SK-N-SH (cell line): ENCODE measurements around the gene LIN37. TPM values are rescaled to one million over a fixed set of nuclear protein-coding genes. Genes with fewer than 3 reads are reported as not detected.
A peak's percentile ranks its signal among the peaks of the same experiment; 100 is the strongest.

Source experiments
- CTCF ChIA-PET: fragments of 300-600, 350-600 bp; formaldehyde crosslinking; extraction: SDS; loops from one replicate; lab custom pipeline; 2021; lab: Yijun Ruan, JAX
- POLR2A ChIA-PET: fragments of 350-600 bp; sonication (Branson Sonifier 250); formaldehyde crosslinking; extraction: SDS; loops from one replicate; lab custom pipeline; 2020; ENCODE audit warnings: antibody characterized with exemption, inconsistent platforms; lab: Yijun Ruan, JAX
- DNase-seq: peaks from one replicate; pipeline ENCODE4 v3.0.0; 2012
- H2AFZ ChIP-seq: fragments of 200-600 bp; sonication (generic); 2 replicates; pipeline ENCODE4 v1.8.1; 2016; ENCODE audit warnings: antibody characterized with exemption, mild to moderate bottlenecking, low read depth
- H3F3A ChIP-seq: fragments of 200-600 bp; sonication (generic); replicated peaks from 2 replicates; pipeline ENCODE3; 2016; ENCODE audit warnings: antibody characterized with exemption, mild to moderate bottlenecking; ENCODE audit not compliant: insufficient read depth
- H3K27ac ChIP-seq, 2 experiments: fragments of 200-500 bp in 1 of 2; fragments of 200-600 bp in 1 of 2; sonication (Bioruptor generic) in 1 of 2; sonication (generic), shearing (Covaris generic) in 1 of 2; 2 replicates each; pipeline versions ENCODE4 v1.5.1 to v1.6.1; 2014 to 2016; ENCODE audit warnings: low read depth in 2 of 2, inconsistent platforms in 1 of 2, low read length in 1 of 2, mild to moderate bottlenecking in 1 of 2, mixed read lengths in 1 of 2
- H3K27me3 ChIP-seq: fragments of 200-600 bp; sonication (generic), shearing (Covaris generic); 2 replicates; pipeline ENCODE4 v1.6.1; 2016; ENCODE audit warnings: mixed run types; ENCODE audit not compliant: insufficient read depth
- H3K36me3 ChIP-seq, 2 experiments: fragments of 200-500 bp in 1 of 2; fragments of 200-600 bp in 1 of 2; sonication (Bioruptor generic) in 1 of 2; sonication (generic) in 1 of 2; replicated peaks in 1 of 2; 2 replicates each; pipeline versions ENCODE3 to v1.5.1; 2014 to 2016; ENCODE audit warnings: low read length in 1 of 2, mild to moderate bottlenecking in 1 of 2; ENCODE audit not compliant: insufficient read depth in 2 of 2, control insufficient read depth in 1 of 2
- H3K4me1 ChIP-seq, 2 experiments: fragments of 200-500 bp in 1 of 2; fragments of 200-600 bp in 1 of 2; sonication (Bioruptor generic) in 1 of 2; sonication (generic), shearing (Covaris generic) in 1 of 2; 2 replicates each; pipeline versions ENCODE4 v1.5.1 to v1.6.1; 2014 to 2016; ENCODE audit warnings: low read depth in 1 of 2, low read length in 1 of 2, mixed run types in 1 of 2; ENCODE audit not compliant: insufficient read depth in 2 of 2, control insufficient read depth in 1 of 2
- H3K4me2 ChIP-seq: fragments of 200-600 bp; sonication (generic), shearing (Covaris generic); 2 replicates; pipeline ENCODE4 v1.6.1; 2017; ENCODE audit warnings: mixed run types
- H3K4me3 ChIP-seq, 2 experiments: fragments of 200-500 bp in 1 of 2; fragments of 200-600 bp in 1 of 2; sonication (Bioruptor generic) in 1 of 2; sonication (generic), shearing (Covaris generic) in 1 of 2; 2 replicates each; pipeline versions ENCODE4 v1.5.1 to v1.8.1; 2014 to 2016; ENCODE audit warnings: low read depth in 2 of 2, inconsistent platforms in 1 of 2, low read length in 1 of 2, mild to moderate bottlenecking in 1 of 2, mixed read lengths in 1 of 2, moderate library complexity in 1 of 2
- H3K79me2 ChIP-seq: fragments of 200-600 bp; sonication (generic); 2 replicates; pipeline ENCODE4 v1.8.1; 2017; ENCODE audit warnings: mild to moderate bottlenecking; ENCODE audit not compliant: insufficient read depth
- H3K9ac ChIP-seq: fragments of 200-600 bp; sonication (generic); 2 replicates; pipeline ENCODE4 v1.6.1; 2017; ENCODE audit warnings: mixed run types
- H3K9me2 ChIP-seq: fragments of 200-600 bp; sonication (generic); 2 replicates; pipeline ENCODE4 v1.6.1; 2017; ENCODE audit warnings: mixed run types
- H3K9me3 ChIP-seq: fragments of 200-600 bp; sonication (generic); 2 replicates; pipeline ENCODE4 v1.6.1; 2017; ENCODE audit warnings: mixed run types, mild to moderate bottlenecking, moderate library complexity
- H4K20me1 ChIP-seq: fragments of 200-600 bp; sonication (generic); 2 replicates; pipeline ENCODE4 v1.6.1; 2017; ENCODE audit warnings: mild to moderate bottlenecking, mixed run types; ENCODE audit not compliant: insufficient read depth
- FOXM1 ChIP-seq: IDR thresholded peaks from 2 replicates; pipeline ENCODE4 v1.4.0; 2012; ENCODE audit warnings: low read depth, mild to moderate bottlenecking
- MXI1 ChIP-seq: IDR thresholded peaks from 2 replicates; pipeline ENCODE4 v1.6.1; 2012; ENCODE audit warnings: mild to moderate bottlenecking, low read depth, low read length, improper control_type of control experiment
- NFIC ChIP-seq: IDR thresholded peaks from 2 replicates; pipeline ENCODE4 v1.4.0; 2012; ENCODE audit warnings: borderline replicate concordance
- NRF1 ChIP-seq: IDR thresholded peaks from 2 replicates; pipeline ENCODE4 v1.6.1; 2012; ENCODE audit warnings: low read depth, mild to moderate bottlenecking, low read length
- RAD21 ChIP-seq: IDR thresholded peaks from 2 replicates; pipeline ENCODE4 v1.6.1; 2012; ENCODE audit warnings: mild to moderate bottlenecking, low read length
- RFX5 ChIP-seq: IDR thresholded peaks from 2 replicates; pipeline ENCODE4 v1.6.1; 2012; ENCODE audit warnings: mild to moderate bottlenecking, improper control_type of control experiment, low read length
- SIN3A ChIP-seq: IDR thresholded peaks from 2 replicates; pipeline ENCODE4 v1.6.1; 2012; ENCODE audit warnings: low read depth, mild to moderate bottlenecking, low read length, moderate library complexity, borderline replicate concordance
- SMC3 ChIP-seq: IDR thresholded peaks from 2 replicates; pipeline ENCODE4 v1.6.1; 2012; ENCODE audit warnings: low read depth, low read length, improper control_type of control experiment
- TCF12 ChIP-seq: IDR thresholded peaks from 2 replicates; pipeline ENCODE4 v1.4.0; 2012
- TEAD4 ChIP-seq: IDR thresholded peaks from 2 replicates; pipeline ENCODE4 v1.4.0; 2012; ENCODE audit warnings: mild to moderate bottlenecking, borderline replicate concordance; ENCODE audit not compliant: insufficient read depth
- WGBS: methylation state at CpG from one replicate; pipeline ENCODE4 v1.1.6; 2017; ENCODE audit warnings: low lambda C conversion rate; 5-methylcytosine and 5-hydroxymethylcytosine counted together
- polyA plus RNA-seq, 3 experiments: library from polyadenylated mRNA; depleted of rRNA; stranded (reverse); fragments of >200 nt; gene quantifications; 2 replicates each; pipeline ENCODE4 v1.2.3, GENCODE V29; 2012
- TF ChIP-seq, protein P1 (sequence below): IDR thresholded peaks from 2 replicates; pipeline ENCODE4 v1.4.0; 2012; ENCODE audit warnings: low read depth, borderline replicate concordance
- TF ChIP-seq, protein P2 (sequence below): IDR thresholded peaks from 2 replicates; pipeline ENCODE4; 2012

LIN37 gene
- polyA plus RNA-seq, 1 of the 3 experiments (the other 2 are of a cell fraction): 21.1 TPM

DNA sequence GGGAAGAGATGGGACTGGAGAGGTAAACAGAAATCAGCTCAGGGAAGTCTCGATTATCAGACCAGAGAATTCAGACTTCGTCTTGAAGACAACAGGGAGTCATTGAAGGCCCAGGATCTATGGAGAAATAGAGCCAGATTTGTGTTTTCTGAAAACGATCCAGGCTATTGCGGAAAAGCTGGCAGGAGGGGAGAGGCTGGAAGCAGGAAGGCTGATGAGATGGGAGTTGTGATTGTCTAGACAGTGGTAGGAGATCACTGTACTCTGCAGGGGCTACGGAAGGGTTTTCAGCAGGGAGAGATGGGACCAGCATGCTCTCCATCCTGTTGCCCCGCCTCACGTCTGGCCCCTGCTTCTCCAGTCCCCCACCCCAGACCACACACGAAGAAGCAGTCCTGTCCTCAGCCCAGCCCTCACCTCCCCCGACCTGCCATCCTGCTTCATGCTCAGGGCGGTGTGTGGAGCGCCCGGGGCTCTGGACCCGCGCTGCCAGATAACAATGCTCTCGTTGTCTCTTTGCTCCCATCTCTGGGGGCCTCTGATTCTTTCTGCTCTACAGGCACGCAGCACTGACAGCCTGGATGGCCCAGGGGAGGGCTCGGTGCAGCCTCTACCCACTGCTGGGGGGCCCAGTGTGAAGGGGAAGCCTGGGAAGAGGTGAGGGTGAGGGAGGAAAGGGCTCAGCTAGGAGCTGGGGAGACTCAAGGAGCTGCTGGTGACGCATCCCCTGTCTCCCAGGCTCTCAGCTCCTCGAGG, 28.9 kb downstream of the LIN37 start:
- H3F3A ChIP-seq: peaks cover 8% of the 10 kb centered on the region
- H3K4me1 ChIP-seq: peaks cover 0 to 12% of the 10 kb centered on the region in 2 experiments; a peak in 2 of 4 replicates
- TF ChIP-seq TCF12 (no peak), NRF1 (no peak), SIN3A (no peak), RAD21 (no peak), TEAD4 (no peak), FOXM1 (no peak), RFX5 (no peak), MXI1 (no peak), SMC3 (no peak)
- TF ChIP-seq, protein P1, sequence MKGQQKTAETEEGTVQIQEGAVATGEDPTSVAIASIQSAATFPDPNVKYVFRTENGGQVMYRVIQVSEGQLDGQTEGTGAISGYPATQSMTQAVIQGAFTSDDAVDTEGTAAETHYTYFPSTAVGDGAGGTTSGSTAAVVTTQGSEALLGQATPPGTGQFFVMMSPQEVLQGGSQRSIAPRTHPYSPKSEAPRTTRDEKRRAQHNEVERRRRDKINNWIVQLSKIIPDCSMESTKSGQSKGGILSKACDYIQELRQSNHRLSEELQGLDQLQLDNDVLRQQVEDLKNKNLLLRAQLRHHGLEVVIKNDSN: no peak
- TF ChIP-seq, protein P2, sequence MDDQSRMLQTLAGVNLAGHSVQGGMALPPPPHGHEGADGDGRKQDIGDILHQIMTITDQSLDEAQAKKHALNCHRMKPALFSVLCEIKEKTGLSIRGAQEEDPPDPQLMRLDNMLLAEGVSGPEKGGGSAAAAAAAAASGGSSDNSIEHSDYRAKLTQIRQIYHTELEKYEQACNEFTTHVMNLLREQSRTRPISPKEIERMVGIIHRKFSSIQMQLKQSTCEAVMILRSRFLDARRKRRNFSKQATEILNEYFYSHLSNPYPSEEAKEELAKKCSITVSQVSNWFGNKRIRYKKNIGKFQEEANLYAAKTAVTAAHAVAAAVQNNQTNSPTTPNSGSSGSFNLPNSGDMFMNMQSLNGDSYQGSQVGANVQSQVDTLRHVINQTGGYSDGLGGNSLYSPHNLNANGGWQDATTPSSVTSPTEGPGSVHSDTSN: no peak
- no peak overlapping the region for H3K27ac ChIP-seq
- H2AFZ ChIP-seq: no peak overlapping the region
- no peak for DNase-seq
- CTCF ChIA-PET: interaction anchor here (1.4 kb wide), 1 partner anchor 43 kb away, joined by 3 read pairs; no protein-coding TSS in a partner anchor
- H3K79me2 ChIP-seq: peaks cover 13% of the 10 kb centered on the region; the same call in 1 of the 2 replicates
- POLR2A ChIA-PET: no interaction called here
- 76% methylated on average over 16 of the region's 19 CpGs for WGBS
- no peaks in the 10 kb centered on the region for H3K9me3 ChIP-seq
- H3K36me3 ChIP-seq: peaks cover 0 to 3% of the 10 kb centered on the region in 2 experiments
- H4K20me1 ChIP-seq: no peaks in the 10 kb centered on the region
- no peak overlapping the region for H3K9ac ChIP-seq
- H3K4me3 ChIP-seq: no peak overlapping the region
- no peaks in the 10 kb centered on the region for H3K9me2 ChIP-seq
- H3K27me3 ChIP-seq: no peaks in the 10 kb centered on the region
- peak overlapping the region; percentile 90; the same call in 1 of the 2 replicates for H3K4me2 ChIP-seq

DNA sequence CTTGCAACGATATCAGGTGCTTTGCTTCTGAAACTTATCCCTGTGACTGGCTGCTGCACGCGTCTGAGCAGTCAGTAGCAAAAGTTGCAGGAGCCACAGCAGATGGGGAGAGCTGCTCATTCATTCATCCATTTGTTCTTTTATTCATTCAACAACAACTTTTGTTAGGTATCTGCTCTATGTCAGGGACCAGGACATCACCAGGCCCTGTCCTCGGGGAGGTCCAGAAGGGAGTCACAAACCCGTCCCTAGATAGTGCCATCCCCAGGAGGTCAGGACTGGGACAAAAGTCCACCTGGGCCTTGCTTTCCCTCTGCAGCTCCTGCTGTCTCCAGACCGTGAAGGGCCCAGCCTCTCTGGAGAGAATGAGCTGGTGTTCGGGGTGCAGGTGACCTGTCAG, 29.6 kb downstream of the LIN37 start:
- no peak for DNase-seq
- Histone ChIP-seq H3F3A (peaks cover 8% of the 10 kb centered on the region), H4K20me1 (no peaks in the 10 kb centered on the region), H3K79me2 (peaks cover 13% of the 10 kb centered on the region; the same call in 1 of the 2 replicates), H3K4me3 (no peak overlapping the region), H3K9ac (no peak overlapping the region), H3K36me3 (peaks cover 0 to 6% of the 10 kb centered on the region in 2 experiments), H3K9me2 (no peaks in the 10 kb centered on the region), H3K4me2 (no peak overlapping the region), H2AFZ (no peak overlapping the region), H3K4me1 (peaks cover 0 to 12% of the 10 kb centered on the region in 2 experiments; a peak in 2 of 4 replicates), H3K27me3 (no peaks in the 10 kb centered on the region), H3K9me3 (no peaks in the 10 kb centered on the region), H3K27ac (no peak overlapping the region)
- WGBS: 86% methylated on average over 7 of the region's 7 CpGs
- ChIA-PET CTCF (no interaction called here), POLR2A (no interaction called here)
- TF ChIP-seq NRF1 (no peak), NFIC (no peak)
